AG20443 (cell line): ENCODE data around the gene FRS2.

Experiments used
- DNase-seq: peaks from one replicate; pipeline ENCODE4 v3.0.0; 2012; ENCODE audit warnings: low spot score, mixed read lengths

The FRS2 gene

DNA sequence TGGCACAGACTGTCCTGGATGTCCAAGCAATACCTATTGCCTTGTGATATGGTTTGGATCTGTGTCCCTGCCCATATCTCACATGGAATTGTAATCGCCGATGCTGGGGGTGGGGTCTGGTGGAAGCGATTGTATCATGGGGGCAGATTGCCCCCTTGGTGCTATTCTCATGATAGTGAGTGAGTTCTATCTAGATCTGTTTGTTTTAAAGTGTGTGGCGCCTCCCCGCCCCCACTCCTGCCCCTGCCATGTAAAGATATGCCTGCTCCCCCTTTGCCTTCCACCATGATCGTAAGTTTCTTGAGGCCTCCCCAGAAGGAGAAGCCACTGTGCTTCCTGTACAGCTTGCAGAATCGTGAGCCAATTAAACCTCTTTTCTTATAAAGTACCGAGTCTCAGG is 157.3 kb downstream of the FRS2 start:
- no peak for DNase-seq
